Anterior cingulate cortex (tissue), 58 donors: Measurements from ENCODE around the gene PARVB.

Source experiments
- DNase-seq, 58 donors: peaks; one replicate each; lab custom pipeline; 2025; lab: John Stamatoyannopoulos, UW

PARVB gene

DNA sequence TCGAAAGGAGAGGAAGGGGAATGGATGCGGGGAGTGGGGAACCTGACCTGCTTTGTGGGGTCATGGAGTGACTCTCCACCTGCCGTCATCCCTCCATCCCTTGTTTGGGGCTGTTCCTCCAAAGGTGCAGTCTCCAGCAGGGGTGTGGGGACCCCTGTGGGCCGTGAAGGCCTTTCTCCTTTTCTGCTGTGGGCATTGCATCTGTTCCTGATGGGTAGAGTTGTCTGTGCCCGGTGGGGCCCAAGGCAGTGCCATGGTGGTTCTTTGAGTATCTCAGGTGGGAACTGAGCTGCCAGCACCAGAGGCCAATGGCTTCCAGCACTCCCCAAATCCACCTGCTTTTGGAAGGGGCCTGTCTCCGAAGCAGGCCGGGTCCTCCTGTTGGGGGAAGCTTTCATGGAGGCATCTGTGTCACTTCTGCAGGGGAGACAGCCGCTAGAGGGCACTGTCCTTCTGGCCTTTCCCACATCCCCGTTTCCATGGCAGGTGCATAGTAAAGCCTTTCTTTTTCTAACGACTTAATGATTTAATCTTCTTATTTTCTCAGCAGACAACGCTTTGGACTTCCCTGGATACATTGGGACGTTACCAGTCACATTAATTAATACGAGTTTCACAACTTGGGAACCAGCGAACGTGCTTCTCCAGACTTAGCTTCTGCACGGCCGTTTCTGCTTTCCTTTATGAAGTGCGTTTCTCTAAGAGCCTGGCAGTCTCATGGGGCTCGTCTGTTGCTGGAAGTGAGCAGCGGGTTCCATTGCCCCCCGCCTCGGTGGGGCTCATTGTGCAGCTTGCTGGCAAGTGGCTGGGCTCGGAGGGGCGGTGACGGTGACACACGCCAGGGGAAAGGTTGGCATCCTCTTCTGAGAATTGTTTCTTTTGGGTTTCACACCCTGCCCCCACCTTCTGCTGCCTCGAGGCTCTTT lies 57.1 kb downstream of the PARVB start:
- DNase-seq, result peak in 55 of 58 donors; percentile 10 to 86 (median 54)

DNA sequence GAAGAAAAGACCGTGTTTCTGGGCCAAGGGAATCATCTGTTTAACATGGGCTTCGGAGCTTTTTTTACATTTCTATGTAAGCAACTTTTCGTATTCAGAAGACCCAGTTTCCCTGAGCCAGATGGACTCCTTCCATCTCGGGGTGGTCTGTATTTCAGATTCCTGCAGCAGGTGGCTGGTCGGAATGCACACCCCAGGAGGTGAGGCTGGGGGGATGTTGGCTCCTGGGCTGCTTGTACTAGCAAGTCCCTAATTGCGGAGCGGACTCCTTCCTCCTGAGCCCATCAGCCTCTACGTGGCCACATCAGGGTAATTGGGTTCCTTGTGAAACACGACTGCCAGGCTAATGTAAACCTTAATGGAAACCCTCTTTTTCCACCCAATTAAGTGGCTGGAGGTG lies 58.7 kb downstream of the PARVB start:
- DNase-seq, result no peak

DNA sequence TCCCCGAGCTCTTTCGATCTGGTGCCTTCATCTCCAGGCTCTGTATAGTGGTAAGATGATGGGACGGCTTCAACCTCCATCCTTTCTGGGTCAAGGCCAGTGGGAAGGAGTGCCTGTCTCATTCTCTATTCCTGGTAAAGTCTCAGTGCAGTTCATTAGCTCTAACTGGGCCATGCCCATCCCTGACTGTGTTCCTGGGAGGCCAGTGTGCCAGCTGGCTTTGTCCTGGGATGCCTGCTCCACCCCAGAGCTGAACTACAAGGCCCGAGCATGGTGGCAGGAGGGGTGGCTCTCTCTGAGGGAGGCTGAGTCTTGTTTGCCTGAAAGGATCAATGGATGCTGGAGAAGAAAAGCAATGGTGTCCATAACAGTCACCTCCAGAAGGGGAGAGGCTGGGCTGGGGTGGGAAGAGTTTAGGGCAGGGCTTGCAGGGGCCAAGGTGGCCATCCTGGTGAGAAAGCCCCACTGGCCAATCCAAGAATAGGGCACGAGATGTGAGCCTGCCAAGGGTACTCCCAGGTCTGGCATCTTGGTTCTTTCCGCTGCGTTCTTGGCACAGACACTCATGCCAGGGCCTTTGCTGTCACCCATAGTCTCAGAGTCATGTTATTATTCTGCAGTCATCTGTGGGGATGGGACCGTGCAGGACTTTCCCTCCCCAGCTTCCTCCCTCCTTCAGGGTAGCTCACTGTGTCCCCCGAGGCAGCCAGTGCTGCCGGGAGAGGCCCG lies 60.1 kb downstream of the PARVB start:
- no peak for DNase-seq

DNA sequence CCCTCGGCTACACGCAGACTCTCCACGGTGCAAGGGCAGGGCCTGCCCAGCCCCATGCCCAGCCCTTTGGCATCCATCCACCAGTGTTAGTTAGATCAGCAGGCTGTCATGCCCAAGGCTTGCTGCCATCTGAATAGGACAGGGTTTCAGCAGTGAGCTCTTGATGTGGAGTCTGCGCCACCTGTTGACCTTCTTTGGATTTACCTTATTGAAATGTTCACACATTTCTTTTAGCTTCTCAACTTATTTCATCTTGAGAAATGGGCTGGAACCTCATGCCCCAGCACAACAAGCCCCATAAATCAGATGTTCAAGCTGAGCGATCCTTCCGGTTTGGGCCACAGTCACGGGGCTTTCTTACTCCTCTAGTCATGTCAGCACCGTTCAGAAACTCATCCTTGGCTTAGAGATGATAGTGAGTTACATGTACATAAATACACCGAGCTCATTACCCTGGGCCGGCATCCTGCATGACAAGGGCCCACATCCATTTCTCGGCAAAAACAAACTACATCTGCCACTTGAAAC lies 61.7 kb downstream of the PARVB start:
- DNase-seq, result peak in 1 of 58 donors; percentile 7

DNA sequence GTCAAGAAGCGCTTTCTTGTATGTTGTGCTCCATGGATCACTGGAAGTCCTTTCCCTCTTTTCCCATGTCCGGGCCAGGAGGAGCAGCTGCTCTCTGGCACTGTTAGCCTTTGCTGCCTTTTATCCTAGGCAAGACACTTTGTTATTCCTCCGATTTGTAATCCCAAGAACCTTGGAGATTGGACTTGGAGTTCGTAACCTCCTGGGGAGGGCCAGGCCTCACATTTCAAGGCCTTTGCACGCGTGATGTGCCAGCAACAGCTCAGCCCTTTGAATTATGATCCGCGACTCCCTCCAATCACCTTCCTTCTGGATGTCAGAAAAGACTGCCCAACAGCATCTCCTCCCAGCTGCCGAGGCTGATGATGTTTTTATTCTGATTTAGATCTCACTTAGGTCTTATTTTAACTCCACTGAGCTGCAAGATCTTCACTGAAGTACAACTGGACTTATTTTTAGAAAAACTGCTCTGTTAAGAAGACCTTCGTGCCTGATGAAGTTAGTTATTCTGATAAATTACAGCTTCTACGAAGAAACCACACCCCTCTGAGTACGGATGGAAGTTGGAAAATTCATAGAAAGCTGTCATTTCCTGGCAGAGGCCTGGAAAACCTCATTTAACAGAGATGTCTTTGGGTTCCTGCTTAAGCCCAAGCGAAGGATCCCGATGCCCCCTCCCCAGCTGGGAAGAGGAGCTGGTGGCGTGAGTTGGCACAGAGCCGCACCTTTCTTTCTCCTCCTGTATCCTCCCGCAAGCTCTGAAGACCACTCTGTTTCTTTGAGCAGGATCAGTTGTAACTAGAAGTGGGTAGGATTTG lies 62.4 kb downstream of the PARVB start:
- no peak for DNase-seq

DNA sequence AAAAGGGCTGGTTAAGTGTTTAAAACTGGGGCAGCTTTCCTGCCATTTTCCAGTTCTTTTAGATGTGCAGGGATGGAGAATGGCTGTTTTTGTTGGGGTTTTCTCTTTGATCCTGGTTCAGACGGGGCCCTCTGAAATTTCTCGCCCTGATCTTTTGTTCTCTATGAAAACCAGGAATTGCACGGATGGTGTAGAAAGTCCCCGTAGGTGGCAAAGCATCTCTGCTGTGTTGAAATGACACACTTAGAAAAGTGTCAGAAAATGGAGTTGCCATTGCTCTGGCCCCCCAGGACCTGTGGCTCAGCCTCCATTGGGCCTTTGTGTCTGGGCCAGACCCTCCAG lies 63.0 kb downstream of the PARVB start:
- no peak for DNase-seq

DNA sequence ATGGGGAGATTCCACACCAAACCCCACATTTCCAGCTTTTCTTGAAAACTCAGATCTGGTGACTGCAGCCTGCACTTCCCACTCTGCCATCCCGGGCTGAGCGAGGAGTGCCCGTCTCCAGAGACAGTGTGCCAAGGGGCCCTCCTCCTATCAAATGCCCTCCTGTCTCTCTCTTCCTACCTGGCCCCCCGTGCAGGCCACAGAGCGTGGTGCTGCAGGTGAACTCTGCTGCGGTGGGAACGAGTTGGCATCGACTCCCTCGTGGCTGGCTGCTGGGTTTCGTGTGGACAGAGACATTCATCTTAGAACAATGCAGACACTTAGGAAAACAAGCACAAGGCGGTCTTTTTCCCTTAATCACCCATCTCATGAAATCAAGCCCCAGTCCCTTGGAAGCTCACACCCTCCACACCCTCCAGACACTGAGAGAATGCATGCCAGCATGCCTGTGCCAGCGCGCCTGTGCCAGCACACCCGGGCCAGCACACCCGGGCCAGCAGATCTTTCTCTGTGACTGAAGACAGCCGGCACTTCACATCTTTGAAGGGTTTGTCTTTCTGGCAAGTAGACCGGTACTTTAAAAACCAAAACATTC lies 65.0 kb downstream of the PARVB start:
- DNase-seq, result peak in 32 of 58 donors; percentile 2 to 54 (median 24)

DNA sequence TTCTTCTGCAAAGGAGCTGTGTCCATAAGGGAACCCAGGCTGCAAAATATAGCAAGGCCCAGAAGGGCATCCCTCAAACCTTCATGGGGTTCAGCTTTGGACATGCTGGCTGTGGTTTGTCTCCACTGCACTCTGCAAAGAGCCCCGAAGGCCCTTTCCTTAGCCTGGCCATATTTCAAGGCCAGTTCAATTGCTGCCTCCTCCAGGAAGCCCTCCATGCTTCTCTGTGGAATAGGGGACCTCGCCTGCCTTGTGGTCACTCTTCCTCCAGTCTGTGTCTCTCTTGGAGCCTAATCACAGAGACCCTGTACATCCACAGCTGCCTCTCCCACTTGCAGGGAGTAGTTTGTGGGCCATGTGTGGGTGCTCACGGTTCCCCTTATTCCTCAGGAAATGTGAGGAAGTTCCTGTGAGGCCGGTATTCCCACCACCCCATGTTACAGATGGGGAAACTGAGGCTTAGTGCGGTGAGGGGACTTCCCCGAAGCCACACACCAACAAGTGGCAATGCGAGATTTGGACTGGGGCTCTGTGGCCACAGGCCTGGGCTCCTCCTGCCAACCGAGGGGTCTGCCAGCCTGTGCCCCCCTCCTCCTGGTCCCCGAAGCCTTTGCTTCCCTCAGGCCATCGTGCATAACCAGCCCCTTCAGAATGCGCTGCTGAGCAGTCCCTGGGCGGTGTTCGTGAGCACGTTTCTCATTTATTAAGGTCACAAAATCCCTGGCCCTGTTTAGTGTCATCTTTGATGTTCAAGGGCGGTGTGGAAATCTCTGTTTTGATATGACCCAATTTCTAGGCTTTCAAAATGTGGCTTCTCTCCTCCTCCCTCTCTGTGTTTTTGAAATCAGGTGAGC lies 65.8 kb downstream of the PARVB start:
- no peak for DNase-seq

DNA sequence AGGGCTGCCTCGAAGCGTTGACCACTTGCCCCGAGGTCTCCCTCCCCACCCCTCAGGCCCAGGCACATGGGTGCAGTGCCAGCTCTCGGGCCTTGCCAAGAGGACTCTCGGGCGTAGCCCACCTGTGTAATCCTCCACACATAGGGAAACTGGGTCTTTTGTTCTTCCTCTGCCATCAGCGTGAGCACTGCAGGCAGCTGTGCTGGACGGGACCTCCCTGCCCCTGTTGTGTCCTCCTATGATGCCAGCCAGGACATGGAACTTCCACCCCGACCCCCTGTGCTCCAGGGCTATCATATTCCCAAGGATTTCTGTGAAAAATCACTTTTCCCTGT lies 66.4 kb downstream of the PARVB start:
- no peak for DNase-seq

DNA sequence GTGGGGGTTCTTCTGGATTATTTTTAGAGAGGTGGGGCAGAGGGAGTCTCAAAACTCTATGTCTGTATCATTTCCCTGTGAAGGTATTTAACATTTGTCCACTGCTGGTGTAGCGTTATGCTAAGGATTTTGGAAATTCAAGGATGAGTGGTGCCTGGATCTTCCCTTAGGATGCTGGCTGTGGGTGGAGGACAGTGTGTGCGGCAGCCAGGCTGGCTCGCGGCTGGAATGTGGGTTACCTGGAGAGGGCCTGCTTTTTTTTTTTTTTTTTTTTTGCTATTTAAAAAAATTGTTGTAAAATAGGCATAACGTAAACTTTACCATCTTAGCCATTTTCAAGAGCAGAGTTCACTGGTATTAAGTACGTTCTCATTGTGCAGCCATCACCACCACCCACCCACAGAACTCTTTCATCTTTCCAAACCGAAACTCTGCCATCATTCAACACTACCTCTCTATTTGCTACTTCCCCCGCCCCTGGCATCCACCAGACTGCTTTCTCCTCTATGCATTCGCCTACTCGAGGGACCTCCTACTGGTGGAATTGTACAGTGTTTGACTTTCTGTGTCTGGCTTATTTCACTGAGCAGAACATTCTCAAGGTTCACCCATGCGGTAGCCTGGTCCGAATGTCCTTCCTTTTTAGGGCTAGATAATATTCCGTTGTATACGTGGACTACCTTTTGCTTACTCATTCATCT lies 67.1 kb downstream of the PARVB start:
- DNase-seq, result peak in 20 of 58 donors; percentile 7 to 68 (median 14)

DNA sequence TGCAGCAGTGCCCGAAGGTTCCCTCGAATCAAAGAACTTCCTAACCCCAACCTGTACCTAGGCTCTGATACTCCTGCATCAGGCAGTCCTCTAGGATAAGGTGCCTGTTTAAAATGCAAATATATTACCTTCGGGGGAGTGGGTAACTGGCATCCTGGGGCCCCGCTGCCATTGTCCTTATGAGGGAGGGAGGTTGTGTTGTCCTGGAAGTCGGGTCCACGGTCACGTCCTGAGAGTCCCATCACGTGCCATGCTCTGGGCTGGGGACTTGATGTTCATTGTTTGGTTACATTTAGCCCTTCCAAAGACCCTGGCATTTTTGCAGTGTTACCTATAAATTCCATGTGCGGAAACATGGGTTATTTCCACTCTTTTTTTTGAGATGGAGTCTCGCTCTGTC lies 67.6 kb downstream of the PARVB start:
- no peak for DNase-seq

DNA sequence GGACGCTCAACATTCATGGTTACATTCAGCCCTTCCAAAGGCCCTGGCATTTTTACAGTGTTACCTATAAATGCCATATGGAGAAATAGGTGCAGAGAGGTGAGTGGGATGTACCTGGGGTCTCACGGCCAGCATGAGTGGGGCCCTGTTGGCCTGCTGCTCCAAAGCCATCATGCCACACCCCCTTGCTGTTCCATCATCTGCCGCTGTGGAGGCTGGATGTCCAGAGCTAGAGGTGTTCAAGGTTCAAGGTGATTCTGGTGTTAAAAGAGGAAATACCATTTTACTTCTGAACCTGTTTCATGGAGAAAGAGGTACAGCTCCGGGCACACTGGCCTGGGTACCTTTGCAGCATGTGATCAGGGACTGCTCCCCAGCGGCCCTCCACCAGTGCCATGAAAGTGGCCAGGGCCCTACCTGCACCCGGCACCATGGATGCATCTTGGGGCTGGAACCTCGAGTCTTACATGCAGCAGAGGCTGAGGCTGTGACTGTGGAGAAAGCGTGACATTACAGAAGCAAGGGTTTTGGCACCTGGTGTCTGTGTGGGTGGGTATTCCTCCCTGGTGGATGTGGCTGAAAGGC lies 68.6 kb downstream of the PARVB start:
- no peak for DNase-seq

DNA sequence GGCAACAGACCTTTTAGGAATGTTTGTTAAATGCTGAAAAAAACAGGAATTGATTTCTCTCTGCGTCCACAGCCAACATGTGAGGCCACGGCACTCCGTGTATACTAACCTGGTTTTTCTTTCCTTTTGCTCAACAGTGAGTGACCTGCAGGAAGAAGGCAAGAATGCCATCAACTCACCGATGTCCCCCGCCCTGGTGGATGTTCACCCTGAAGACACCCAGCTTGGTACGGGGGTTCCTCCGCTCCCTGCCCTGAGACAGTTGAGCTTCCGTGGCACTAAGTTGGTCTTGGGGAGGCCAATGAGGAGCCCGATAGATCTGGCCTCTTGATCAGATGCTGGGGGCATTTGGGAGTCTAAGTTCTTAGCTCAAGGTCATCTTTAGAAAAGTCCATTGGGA lies 69.7 kb downstream of the PARVB start:
- DNase-seq, result no peak

DNA sequence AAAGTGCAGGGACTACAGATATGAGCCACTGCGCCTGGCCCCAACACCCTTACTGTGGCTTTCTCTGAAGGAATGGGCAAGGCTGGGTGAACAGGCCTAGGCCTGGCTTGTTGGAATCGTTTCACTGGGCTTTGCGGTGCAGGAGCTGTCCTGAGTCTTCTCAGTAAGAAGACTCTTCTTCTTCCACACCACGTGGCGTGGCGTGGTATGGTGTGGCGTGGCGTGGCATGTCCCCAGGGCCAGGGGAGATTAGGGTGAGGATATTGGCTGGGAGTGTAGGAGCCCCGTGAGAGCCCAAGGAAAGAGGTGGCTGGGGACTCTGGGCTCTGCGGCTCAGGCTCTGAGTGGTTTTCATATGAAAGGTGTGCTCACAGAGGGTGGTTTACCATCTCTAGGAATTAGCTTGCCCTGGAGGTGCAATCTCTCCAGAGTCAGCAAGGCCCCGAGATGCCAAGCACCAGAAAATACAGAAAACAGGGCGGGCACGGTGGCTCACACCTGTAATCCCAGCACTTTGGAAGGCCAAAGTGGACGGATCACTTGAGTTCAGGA lies 70.7 kb downstream of the PARVB start:
- DNase-seq, result no peak

DNA sequence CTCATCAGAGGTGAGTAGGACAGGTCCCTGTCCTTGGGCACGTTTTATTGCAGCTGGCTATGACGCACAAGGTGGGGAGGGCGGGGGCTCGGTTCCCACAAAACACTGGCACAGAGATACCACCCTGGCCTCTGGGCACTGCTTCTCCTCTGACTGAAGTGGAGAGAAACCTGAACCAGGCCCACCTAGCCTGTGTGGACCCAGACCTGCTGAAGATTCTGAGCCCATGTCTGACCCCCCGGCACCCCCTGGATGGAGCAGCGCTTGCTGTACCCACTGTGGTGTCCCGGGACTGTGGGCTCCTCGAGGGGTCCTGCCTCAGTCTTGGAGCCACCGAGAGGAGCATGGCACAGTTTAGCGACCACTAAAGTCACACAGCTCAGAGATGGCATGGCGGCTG lies 72.6 kb downstream of the PARVB start:
- no peak for DNase-seq

DNA sequence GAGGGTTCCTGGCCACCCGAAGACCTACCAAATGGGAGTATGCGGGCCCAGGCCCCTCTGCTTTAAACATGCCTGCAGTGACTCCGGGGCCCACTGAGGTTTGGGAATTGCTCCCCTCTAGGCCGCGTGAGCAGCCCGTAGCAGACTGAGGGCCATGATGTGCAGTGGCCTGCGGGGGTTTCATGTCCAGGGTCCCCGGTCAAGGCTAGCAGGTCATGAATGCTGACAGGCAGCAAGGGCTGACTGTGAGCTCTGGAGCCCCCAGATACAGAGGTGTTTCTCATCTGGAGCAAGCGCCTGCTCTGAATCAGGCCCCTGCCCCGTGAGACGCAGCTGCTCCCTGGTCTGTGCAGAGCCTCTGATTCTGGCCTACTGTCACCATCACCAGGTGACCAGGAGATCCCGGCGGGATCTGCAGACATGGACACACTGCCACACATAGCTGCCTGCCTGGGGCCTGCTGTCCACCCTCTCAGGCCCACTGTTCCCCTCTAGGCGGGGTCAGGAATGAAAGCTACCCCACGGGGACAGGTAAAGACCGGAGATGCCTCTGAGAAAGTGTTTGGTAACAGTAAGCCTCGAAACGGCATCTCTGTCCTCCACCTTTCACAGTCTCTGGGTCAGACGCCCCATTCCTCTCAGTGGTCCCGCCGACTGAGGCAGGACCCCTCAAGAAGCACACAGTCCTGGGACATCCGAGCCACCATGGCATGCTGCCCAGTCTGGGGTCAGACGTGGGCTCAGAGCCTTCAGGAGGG lies 73.3 kb downstream of the PARVB start:
- no peak for DNase-seq

DNA sequence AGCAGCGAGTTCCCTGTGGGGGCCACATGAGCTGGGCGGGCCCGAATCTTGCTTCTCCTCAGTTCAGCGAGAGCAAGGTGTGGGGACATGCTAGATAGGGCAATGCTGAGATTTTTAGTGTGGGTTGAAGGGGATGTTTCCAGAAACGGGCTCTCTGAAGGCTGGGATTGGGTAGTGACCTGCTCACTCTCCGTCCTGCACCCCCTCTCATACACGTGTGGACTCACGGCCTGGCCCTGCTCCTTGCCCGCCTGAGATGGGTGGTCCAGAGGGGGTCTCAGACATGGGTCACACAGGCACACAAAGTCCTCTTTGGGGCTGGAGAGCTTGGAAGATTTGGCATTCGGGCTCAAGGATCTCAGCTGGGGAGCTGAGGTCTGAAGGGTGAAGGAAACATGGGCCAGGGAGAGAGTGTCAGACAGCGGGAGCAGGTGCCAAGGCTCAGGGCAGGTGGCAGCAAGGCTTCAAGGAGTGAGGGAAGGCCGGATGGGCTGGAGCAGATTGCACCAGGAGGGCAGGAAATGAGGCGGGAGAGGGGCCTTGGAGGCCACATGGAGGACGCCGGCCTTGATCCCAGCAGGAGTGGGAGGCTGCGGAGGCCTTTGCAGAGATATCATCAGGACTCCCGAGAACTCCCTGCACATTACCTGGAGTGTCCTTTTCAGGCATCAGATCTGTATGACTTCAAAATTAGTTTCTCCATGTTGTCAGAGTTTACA lies 74.1 kb downstream of the PARVB start:
- no peak for DNase-seq
